Measurements from ENCODE around the gene LPIN3. TPM values are rescaled to one million over a fixed set of nuclear protein-coding genes. Genes with fewer than 3 reads are reported as not detected.
A peak's percentile ranks its signal among the peaks of the same experiment; 100 is the strongest.

The LPIN3 gene
- total and polyA plus RNA-seq, 7 donors = 0.57 to 3.0 (median 1.5) TPM

DNA sequence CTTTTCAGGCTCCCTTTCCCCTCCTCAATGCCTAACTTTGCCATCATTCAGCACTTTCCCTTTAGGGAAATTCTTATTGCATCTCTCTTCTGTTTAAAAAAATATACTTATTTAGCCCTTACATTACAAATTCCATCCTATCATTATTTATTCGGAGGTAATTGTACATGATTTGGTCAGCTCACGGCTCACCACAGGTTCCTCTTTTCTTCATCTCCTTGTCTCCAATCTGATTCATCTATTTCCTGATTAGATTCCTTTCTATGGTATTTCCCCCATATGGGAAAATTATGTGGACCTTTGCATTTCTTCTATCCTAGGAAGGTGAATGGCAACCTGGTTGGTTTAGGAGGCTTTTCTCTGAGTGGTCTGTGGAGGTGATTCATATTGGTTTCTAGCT lies 38.9 kb downstream of the LPIN3 start:
- H3K27me3 ChIP-seq (ENCODE audit: insufficient read depth in 3 of 3, low read length in 2 of 3) = no peaks in the 10 kb centered on the region
- 93 to 95% (median 93%) methylated on average over 2 of the region's 2 CpGs for WGBS, 3 donors
- H3K9me3 ChIP-seq = no peaks in the 10 kb centered on the region
- H3K27ac ChIP-seq = no peak overlapping the region
- intact Hi-C loops (cut with DNase I) = no loop called here
- TF ChIP-seq, protein P1, sequence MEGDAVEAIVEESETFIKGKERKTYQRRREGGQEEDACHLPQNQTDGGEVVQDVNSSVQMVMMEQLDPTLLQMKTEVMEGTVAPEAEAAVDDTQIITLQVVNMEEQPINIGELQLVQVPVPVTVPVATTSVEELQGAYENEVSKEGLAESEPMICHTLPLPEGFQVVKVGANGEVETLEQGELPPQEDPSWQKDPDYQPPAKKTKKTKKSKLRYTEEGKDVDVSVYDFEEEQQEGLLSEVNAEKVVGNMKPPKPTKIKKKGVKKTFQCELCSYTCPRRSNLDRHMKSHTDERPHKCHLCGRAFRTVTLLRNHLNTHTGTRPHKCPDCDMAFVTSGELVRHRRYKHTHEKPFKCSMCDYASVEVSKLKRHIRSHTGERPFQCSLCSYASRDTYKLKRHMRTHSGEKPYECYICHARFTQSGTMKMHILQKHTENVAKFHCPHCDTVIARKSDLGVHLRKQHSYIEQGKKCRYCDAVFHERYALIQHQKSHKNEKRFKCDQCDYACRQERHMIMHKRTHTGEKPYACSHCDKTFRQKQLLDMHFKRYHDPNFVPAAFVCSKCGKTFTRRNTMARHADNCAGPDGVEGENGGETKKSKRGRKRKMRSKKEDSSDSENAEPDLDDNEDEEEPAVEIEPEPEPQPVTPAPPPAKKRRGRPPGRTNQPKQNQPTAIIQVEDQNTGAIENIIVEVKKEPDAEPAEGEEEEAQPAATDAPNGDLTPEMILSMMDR (IDR thresholded peaks at IDR 0.05) = no peak
- no peaks in the 10 kb centered on the region for H3K4me1 ChIP-seq
- DNase-seq = no peak
- H3K4me3 ChIP-seq = no peak overlapping the region
- no peak for ATAC-seq
- no peaks in the 10 kb centered on the region for H3K36me3 ChIP-seq (ENCODE audit: insufficient read depth in 1 of 2, low read depth in 1 of 2)

GRCh38 chr20:41380551-41381193 lies 40.1 kb downstream of the LPIN3 start:
- Histone ChIP-seq H3K27ac (no peak overlapping the region), H3K4me3 (no peak overlapping the region), H3K4me1 (no peaks in the 10 kb centered on the region), H3K36me3 (ENCODE audit: insufficient read depth in 1 of 2, low read depth in 1 of 2) (no peaks in the 10 kb centered on the region), H3K27me3 (ENCODE audit: insufficient read depth in 3 of 3, low read length in 2 of 3) (no peaks in the 10 kb centered on the region), H3K9me3 (no peaks in the 10 kb centered on the region)
- 65 to 79% (median 68%) methylated on average over 12 of the region's 12 CpGs for WGBS, 3 donors
- ATAC-seq (no peak), DNase-seq (no peak)
- TF ChIP-seq, protein P1 (IDR thresholded peaks at IDR 0.05) = no peak
- intact Hi-C loops (cut with DNase I) = no loop called here

DNA sequence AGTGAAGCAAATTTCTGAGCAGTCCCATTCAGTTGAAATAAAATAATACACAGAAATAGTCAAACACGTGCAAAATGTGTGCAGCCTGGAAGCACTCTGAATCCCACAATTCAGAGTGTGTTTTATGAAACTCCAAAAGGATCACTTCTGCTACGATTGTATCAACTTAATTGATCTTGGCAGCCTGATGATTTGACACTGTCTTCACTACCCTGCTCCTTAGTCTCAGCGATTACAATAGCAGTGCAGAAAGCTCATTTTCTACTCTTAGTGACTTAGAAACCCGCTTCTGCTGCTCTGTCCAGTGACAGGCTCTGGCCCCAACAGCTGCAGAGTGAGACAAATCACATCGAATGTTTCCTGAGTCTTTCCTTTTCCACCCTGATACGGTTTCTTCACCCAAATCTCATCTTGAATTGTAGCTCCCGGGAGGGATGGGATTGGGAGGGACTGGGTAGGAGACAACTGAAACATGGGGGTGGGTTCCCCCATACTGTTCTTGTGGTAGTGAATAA lies 42.2 kb downstream of the LPIN3 start:
- Histone ChIP-seq H3K4me3 (no peak overlapping the region), H3K36me3 (ENCODE audit: insufficient read depth in 1 of 2, low read depth in 1 of 2) (no peaks in the 10 kb centered on the region), H3K9me3 (no peaks in the 10 kb centered on the region), H3K4me1 (no peaks in the 10 kb centered on the region), H3K27ac (no peak overlapping the region), H3K27me3 (ENCODE audit: insufficient read depth in 3 of 3, low read length in 2 of 3) (no peaks in the 10 kb centered on the region)
- TF ChIP-seq, protein P1 (IDR thresholded peaks at IDR 0.05) = no peak
- no peak for DNase-seq
- WGBS, 3 donors = 45 to 48% (median 47%) methylated on average over 7 of the region's 7 CpGs
- intact Hi-C loops (cut with DNase I) = no loop called here
- peak in 1 of 4 donors; percentile 44 for ATAC-seq

DNA sequence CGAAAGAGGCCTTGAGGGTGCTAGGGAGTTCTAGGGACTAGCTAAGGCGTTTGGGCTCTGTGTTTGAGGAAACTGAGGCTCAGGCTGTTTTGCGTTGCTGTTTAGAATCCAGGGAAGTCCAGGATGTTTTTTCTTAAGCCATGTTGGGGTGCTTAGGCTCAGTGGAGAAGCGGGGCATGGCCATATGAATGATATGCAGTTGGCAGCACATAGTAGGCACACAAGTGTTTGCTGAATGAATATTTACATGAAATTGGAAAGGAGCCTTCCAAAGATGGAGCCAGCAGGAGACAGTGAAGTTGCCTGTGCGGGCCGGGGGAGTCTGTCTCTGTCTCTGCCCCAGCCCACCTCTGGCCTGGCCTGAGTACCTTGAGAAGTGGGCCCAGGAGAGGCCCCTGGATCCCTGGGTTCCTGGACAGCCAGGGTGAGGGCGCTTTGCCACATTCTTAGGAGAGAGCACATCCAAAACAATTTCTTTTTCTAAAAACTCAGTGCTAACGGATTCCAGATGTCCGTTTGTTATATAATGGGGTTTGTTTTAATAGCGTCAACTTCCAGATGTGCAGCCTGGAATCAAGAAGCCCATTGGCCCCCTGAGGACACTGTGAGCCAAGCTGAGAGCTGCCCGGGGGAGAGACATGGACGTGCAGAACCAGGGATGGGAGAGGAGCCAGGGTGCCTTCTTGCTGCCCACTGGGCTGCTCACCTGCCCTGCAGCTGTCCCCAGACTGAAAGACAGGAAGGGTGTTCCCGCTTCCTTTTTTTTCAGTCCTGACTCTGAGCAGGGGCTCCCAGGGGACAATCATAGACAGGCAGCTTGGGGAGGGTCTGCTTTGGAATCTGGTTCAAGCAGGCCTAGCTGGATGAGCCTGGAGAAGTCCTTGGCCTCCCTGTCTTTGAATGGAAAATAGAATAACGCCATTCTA lies 46.1 kb downstream of the LPIN3 start:
- no peak overlapping the region for H3K4me3 ChIP-seq
- H3K9me3 ChIP-seq = no peaks in the 10 kb centered on the region
- 50 to 60% (median 54%) methylated on average over 14 of the region's 14 CpGs for WGBS, 3 donors
- no peak overlapping the region for H3K27ac ChIP-seq
- DNase-seq (no peak), ATAC-seq (peak in 2 of 4 donors; percentile 25 to 46)
- H3K4me1 ChIP-seq = no peaks in the 10 kb centered on the region
- H3K36me3 ChIP-seq (ENCODE audit: insufficient read depth in 1 of 2, low read depth in 1 of 2) = no peaks in the 10 kb centered on the region
- no peaks in the 10 kb centered on the region for H3K27me3 ChIP-seq (ENCODE audit: insufficient read depth in 3 of 3, low read length in 2 of 3)
- TF ChIP-seq, protein P1 (IDR thresholded peaks at IDR 0.05) = no peak
- intact Hi-C loops (cut with DNase I) = no loop called here
